Spinal cord (tissue), 10 donors: ENCODE measurements around the gene ATXN10. TPM values are rescaled to one million over a fixed set of nuclear protein-coding genes. Genes with fewer than 3 reads are reported as not detected.

Experiments
- DNase-seq, 6 donors: peaks; one replicate each; pipeline versions ENCODE4 v3.0.0 to v3.0.0-alpha.2; 2013 to 2015; ENCODE audit warnings: low spot score in 6 of 6, low read depth in 4 of 6
- H3K27ac ChIP-seq: one replicate; pipeline ENCODE4 v1.5.1; 2013; ENCODE audit warnings: low read depth, low read length, control low read depth
- H3K27me3 ChIP-seq: one replicate; pipeline ENCODE4 v1.6.1; 2013; ENCODE audit warnings: low read length; ENCODE audit not compliant: control insufficient read depth, insufficient read depth
- H3K36me3 ChIP-seq: one replicate; pipeline ENCODE4 v1.6.1; 2013; ENCODE audit warnings: low read length; ENCODE audit not compliant: control insufficient read depth, insufficient read depth
- H3K4me1 ChIP-seq: one replicate; pipeline ENCODE4 v1.6.1; 2013; ENCODE audit warnings: low read length; ENCODE audit not compliant: control insufficient read depth, insufficient read depth
- H3K4me3 ChIP-seq: one replicate; pipeline ENCODE4 v1.5.1; 2013; ENCODE audit warnings: low read depth, low read length, control low read depth
- H3K9me3 ChIP-seq: one replicate; pipeline ENCODE4 v1.6.1; 2013; ENCODE audit warnings: low read length; ENCODE audit not compliant: control insufficient read depth, insufficient read depth
- WGBS: methylation state at CpG from one replicate; pipeline ENCODE4 v1.1.5; 2013; ENCODE audit warnings: missing lambda C conversion rate; ENCODE audit not compliant: insufficient coverage; 5-methylcytosine and 5-hydroxymethylcytosine counted together
- polyA plus RNA-seq, 2 donors: library from polyadenylated mRNA; unstranded; fragments of 120-200 nt; gene quantifications; one replicate each; pipeline ENCODE4 v1.2.1, GENCODE V29; 2013; ENCODE audit not compliant: insufficient read length in 2 of 2
- total RNA-seq, 2 donors: library from RNA; depleted of rRNA in 1 of 2; stranded (reverse); fragments of 120-200 nt in 1 of 2; fragments of >200 nt in 1 of 2; gene quantifications; one replicate each; pipeline versions ENCODE4 v1.2.3 to v1.2.4, GENCODE V29; 2013 to 2014
- donor health status: healthy.

The ATXN10 gene
- total and polyA plus RNA-seq, 4 donors, result 163 to 428 (median 339) TPM

DNA sequence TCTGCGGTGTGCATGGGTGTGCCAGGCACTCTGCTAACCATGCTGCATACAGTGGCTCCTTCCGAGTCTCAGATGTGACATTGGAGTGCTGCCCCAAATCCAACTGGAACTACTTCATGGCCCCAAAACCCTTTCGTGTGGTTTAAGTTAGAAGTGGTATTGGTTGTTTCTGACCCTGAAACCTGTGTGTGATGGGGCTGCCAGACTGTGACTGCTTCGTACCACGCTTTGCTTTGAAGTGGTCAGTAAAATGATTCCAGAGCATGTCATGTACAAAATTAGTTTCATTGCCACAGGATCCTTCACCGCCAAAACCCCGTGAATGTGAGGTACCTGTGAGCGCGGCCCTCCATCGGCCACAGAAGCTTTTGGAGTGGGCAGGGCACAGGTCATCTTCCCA, 163.2 kb downstream of the ATXN10 start:
- Histone ChIP-seq H3K27ac (no peak overlapping the region), H3K36me3 (peaks cover 4% of the 10 kb centered on the region), H3K27me3 (no peaks in the 10 kb centered on the region), H3K4me3 (no peak overlapping the region), H3K9me3 (peaks cover under 1% of the 10 kb centered on the region), H3K4me1 (peaks cover 31% of the 10 kb centered on the region)
- 87% methylated on average over 9 of the region's 10 CpGs for WGBS
- DNase-seq, result no peak

DNA sequence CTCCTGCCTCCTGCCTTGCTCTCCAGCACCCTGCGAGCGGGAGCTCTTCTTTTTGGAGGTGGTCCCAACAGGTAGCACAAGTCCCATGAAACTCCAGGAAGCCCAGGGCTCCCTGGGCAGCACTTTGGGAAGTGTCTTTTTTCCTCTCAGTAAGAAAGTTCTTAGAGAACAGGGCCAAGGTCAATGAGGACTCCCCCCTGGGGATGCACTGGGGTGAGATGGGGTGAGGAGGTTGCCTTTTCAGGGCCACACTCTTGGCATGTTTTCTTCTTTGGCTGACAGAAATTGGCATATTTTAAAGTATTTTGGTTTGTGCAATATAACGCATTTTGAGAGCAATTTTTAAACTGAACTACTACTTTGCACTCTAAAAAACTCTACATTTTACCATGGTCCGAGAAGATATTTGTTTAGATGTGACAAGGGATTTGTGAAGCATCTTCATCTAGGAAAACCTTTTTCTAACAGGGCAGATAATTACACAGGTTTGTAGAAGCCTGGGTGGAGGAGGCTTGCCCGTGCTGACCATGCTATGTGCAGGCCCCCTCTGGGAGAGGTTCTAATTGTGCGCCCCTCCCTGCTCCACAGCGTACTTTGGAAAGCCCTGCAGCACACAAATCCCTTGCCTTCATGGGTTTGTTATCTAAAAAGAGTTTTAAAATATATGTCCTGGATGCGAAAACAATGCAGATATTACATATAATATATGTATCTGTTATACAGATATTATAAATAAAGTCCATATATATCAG, 165.0 kb downstream of the ATXN10 start:
- no peak overlapping the region for H3K4me3 ChIP-seq
- no peaks in the 10 kb centered on the region for H3K27me3 ChIP-seq
- no peak overlapping the region for H3K27ac ChIP-seq
- H3K4me1 ChIP-seq, result peaks cover 44% of the 10 kb centered on the region
- no peak for DNase-seq
- no CpG with 5 or more reads among the region's 8 CpGs for whole genome bisulfite sequencing
- H3K36me3 ChIP-seq, result peaks cover 4% of the 10 kb centered on the region
- H3K9me3 ChIP-seq, result no peaks in the 10 kb centered on the region

DNA sequence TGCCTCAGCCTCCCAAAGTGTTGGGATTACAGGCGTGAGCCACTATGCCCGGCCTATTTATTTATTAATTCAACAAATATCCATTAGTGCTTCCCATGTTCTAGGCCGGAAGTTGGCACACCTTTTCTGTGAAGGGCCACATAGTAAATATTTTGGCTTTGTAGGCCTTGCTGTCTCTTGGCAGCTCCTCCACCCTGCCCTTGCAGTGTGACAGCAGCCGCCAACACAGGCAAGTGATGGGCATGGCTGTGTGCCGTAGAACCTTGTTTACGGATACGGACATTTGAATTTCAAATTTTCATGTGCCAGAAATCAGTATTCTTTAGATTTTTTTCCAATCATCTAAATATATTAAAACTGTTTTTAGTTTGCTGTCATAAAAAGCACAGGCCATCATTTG, 165.9 kb downstream of the ATXN10 start:
- 80% methylated on average over 2 of the region's 7 CpGs for WGBS
- Histone ChIP-seq H3K27ac (peak overlapping the region; percentile 25), H3K4me1 (peaks cover 50% of the 10 kb centered on the region), H3K4me3 (no peak overlapping the region), H3K27me3 (no peaks in the 10 kb centered on the region), H3K9me3 (no peaks in the 10 kb centered on the region), H3K36me3 (peaks cover 4% of the 10 kb centered on the region)
- DNase-seq, result peak in 1 of 6 donors; percentile 51

DNA sequence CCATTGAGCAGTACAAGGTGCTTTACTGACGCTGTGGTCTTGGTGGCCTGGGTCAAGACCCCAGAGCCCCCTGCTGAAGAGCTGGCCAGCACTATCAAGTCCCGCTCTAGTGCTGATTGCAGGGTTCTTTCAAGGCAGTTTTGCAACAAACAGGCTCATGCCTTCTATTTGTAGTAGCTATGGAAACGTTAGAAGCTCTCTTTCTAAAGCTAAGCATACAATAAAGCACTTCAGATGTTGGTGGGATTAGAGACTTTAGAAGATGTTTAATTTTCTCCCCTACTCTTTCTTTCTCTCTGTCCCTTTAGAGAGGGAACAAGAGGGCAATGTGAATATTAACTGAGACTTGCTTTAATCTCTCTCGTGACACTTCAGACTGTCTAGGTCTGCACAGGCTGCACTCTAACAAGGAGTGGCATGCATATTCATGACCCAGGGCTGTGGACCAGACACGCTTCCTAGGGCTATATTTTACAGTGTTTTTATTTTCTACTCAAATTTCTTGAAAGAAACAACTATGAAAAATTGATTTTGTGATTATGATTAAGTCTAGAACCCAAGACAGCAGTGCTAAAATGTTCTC, 166.8 kb downstream of the ATXN10 start:
- peak in 2 of 6 donors; percentile 58 to 67 for DNase-seq
- Histone ChIP-seq H3K9me3 (no peaks in the 10 kb centered on the region), H3K27me3 (no peaks in the 10 kb centered on the region), H3K4me3 (no peak overlapping the region), H3K4me1 (peaks cover 50% of the 10 kb centered on the region), H3K36me3 (peaks cover 4% of the 10 kb centered on the region), H3K27ac (peak overlapping the region; percentile 25)
- WGBS, result 28% methylated on average over 2 of the region's 5 CpGs

DNA sequence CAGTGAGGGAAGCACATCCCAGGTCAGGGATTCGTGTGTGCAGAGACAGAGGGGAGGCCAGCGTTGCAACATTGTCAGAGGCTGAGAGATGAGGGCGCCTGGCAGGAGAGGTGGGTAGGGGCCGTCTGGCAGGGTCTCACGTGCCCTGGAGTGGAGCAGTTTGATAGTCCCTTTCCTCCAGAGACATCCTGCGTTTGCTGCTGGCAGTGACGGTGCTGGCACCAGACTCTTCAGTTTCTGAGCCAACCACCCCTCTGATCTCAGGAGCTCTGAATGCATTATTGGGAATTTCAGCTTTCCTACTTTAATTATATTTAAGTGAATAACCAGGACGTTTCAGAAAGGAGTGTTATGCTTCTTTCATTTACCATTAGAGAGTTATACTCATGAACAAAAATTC, 168.8 kb downstream of the ATXN10 start:
- no peaks in the 10 kb centered on the region for H3K9me3 ChIP-seq

DNA sequence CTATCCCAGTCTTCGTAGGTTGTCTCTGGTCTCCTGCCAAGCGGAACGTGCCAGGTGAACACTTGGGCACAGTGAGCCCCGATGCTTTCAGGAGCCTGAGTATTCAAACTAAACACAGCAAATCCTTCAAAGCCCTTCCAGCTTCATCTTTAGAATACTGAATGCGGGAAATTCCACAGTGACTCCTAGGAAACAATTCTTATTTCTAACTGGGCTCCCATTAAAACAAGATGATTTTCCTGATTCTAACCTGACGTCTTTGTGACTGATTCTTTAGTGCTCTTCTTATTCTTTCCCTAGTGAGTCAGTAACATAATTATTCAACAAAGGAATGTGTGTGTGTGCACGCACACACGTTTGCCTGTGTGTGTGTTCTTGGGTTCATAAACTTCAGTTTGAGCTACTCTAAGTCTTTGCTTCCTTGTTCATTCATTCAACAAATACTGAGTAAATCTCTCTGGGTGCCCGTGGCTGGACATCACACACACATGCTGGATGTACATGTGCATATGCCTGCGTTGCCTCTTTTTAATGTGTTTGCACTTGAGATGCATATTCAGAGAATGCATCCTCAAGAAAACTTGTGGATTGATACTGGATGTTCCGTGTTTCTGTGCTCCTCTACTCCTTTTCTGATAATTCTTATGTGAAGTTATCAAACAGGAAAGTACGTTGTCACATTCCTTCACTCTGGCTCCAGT, 170.8 kb downstream of the ATXN10 start:
- H3K9me3 ChIP-seq, result no peaks in the 10 kb centered on the region
- H3K36me3 ChIP-seq, result no peaks in the 10 kb centered on the region
- WGBS, result 38% methylated on average over 6 of the region's 12 CpGs
- no peak overlapping the region for H3K4me3 ChIP-seq
- H3K4me1 ChIP-seq, result peaks cover 39% of the 10 kb centered on the region
- peak overlapping the region; percentile 37 for H3K27ac ChIP-seq
- no peaks in the 10 kb centered on the region for H3K27me3 ChIP-seq
- DNase-seq, result peak in 2 of 6 donors; percentile 74 to 83

More for the DNA sequence above, 168.8 kb downstream of the ATXN10 start:
- Histone ChIP-seq H3K36me3 (no peaks in the 10 kb centered on the region), H3K4me3 (no peak overlapping the region), H3K27ac (peak overlapping the region; percentile 30), H3K27me3 (no peaks in the 10 kb centered on the region), H3K4me1 (peaks cover 40% of the 10 kb centered on the region)
- peak in 2 of 6 donors; percentile 66 to 72 for DNase-seq
- WGBS, result 35% methylated on average over 5 of the region's 8 CpGs

DNA sequence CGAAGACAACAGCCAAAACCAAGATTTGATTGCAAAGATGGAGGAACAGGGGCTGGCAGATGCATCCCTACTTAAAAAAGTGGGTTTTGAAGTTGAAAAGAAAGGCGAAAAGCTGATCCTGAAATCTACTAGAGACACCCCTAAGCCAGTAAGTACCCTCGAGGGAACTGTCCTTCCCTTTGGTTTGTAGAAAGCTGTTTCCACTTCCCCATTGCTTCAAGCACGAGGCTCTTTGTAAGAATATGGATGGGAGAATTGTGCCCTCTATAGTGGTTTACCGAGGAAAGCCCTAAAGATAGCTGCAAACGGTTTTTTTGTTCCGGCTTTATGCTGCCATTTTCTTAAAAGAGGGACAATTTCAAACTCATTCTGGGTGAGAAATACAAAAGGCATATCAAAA, 171.4 kb downstream of the ATXN10 start:
- peak in 1 of 6 donors; percentile 35 for DNase-seq
- H3K4me3 ChIP-seq, result no peak overlapping the region
- H3K27me3 ChIP-seq, result no peaks in the 10 kb centered on the region
- H3K27ac ChIP-seq, result peak overlapping the region; percentile 37
- WGBS, result no CpG with 5 or more reads among the region's 7 CpGs
- H3K9me3 ChIP-seq, result no peaks in the 10 kb centered on the region
- H3K4me1 ChIP-seq, result peaks cover 34% of the 10 kb centered on the region
- no peaks in the 10 kb centered on the region for H3K36me3 ChIP-seq

DNA sequence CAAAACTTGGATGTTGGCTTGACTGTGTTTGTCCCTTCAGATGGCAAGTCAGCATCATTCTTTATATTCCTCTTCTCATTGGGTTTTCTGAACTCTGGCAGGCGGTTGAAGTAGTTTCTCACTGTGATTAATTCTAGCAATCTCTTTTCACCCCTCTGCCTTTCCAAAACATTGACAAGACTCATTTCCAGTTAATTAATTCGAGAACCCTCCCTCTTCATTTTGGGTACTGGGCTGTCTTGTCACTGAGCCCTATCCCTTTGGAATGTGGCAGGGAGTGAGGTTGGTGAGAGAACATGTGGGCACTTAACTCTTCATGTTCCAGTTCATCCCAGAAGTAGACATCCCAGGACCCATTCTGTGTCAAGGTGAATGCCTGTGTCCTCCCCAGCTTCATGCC, 172.4 kb downstream of the ATXN10 start:
- no CpG with 5 or more reads among the region's 2 CpGs for WGBS
- Histone ChIP-seq H3K4me3 (no peak overlapping the region), H3K27me3 (no peaks in the 10 kb centered on the region), H3K36me3 (peaks cover 4% of the 10 kb centered on the region), H3K27ac (peak overlapping the region; percentile 38), H3K4me1 (peaks cover 30% of the 10 kb centered on the region), H3K9me3 (no peaks in the 10 kb centered on the region)
- peak in 2 of 6 donors; percentile 77 to 83 for DNase-seq

DNA sequence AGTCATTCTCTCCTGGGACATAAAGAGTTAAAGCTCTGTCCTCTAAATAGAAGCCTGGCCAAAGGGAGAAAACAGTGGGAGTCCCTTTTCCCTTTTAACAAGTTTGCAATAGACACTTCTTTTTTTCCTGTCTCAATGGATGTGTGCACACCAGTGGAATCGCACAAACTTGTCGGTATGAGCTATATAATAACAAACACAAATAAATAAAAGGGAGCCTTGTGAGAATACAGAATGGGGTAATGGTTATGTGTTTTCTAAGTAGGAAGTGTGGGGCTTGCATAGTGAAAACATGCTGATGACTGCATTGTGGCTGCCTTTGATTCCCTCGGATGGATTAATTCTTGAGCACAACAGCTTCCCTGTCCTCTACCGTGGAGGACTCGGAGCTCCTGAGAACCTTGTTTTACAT, 173.4 kb downstream of the ATXN10 start:
- Histone ChIP-seq H3K4me1 (peaks cover 20% of the 10 kb centered on the region), H3K4me3 (no peak overlapping the region), H3K27ac (peak overlapping the region; percentile 77), H3K27me3 (no peaks in the 10 kb centered on the region), H3K36me3 (peaks cover 4% of the 10 kb centered on the region), H3K9me3 (no peaks in the 10 kb centered on the region)
- no CpG with 5 or more reads among the region's 5 CpGs for WGBS
- peak in 4 of 6 donors; percentile 52 to 90 (median 74) for DNase-seq
